Measurements from ENCODE around the gene GABBR1.

DNA sequence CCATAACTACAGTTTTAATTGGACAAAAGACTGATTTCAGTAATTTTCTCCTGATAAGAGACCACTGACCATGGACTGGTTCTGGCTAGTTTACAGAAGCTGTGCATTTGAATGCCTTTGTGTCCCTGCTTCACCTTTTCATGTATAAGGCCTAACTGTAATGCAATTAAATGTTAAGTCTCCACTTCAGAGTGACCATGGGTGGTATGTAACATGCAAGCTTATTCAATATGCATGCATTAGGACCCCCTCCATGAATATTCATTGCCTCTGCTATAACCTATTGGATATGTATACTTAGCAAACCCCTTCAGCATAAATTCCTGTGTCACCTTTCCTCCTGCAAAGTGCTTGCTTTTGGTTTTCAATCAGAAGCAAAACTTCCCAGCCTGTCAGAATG lies 75.7 kb downstream of the GABBR1 start:
- TF ChIP-seq, protein P1, sequence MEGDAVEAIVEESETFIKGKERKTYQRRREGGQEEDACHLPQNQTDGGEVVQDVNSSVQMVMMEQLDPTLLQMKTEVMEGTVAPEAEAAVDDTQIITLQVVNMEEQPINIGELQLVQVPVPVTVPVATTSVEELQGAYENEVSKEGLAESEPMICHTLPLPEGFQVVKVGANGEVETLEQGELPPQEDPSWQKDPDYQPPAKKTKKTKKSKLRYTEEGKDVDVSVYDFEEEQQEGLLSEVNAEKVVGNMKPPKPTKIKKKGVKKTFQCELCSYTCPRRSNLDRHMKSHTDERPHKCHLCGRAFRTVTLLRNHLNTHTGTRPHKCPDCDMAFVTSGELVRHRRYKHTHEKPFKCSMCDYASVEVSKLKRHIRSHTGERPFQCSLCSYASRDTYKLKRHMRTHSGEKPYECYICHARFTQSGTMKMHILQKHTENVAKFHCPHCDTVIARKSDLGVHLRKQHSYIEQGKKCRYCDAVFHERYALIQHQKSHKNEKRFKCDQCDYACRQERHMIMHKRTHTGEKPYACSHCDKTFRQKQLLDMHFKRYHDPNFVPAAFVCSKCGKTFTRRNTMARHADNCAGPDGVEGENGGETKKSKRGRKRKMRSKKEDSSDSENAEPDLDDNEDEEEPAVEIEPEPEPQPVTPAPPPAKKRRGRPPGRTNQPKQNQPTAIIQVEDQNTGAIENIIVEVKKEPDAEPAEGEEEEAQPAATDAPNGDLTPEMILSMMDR (IDR thresholded peaks at IDR 0.05), result no peak
- TF ChIP-seq TCF7L2 (IDR thresholded peaks at IDR 0.05; ENCODE audit: low read depth, low read length) (no peak), SIN3A (IDR thresholded peaks at IDR 0.05; ENCODE audit: borderline replicate concordance, insufficient read depth, low read depth, low read length) (no peak)
